ENCODE measurements around the gene KCNJ2. TPM values are rescaled to one million over a fixed set of nuclear protein-coding genes. Genes with fewer than 3 reads are reported as not detected.

KCNJ2 gene
- total RNA-seq, 3 donors from 2014 or later = 2.4 to 8.8 (median 6.6) TPM

GRCh38 chr17:70123193-70123592 is 46.1 kb upstream of the KCNJ2 start:
- TF ChIP-seq, protein P1, sequence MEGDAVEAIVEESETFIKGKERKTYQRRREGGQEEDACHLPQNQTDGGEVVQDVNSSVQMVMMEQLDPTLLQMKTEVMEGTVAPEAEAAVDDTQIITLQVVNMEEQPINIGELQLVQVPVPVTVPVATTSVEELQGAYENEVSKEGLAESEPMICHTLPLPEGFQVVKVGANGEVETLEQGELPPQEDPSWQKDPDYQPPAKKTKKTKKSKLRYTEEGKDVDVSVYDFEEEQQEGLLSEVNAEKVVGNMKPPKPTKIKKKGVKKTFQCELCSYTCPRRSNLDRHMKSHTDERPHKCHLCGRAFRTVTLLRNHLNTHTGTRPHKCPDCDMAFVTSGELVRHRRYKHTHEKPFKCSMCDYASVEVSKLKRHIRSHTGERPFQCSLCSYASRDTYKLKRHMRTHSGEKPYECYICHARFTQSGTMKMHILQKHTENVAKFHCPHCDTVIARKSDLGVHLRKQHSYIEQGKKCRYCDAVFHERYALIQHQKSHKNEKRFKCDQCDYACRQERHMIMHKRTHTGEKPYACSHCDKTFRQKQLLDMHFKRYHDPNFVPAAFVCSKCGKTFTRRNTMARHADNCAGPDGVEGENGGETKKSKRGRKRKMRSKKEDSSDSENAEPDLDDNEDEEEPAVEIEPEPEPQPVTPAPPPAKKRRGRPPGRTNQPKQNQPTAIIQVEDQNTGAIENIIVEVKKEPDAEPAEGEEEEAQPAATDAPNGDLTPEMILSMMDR (IDR thresholded peaks at IDR 0.05) = no peak
- TF ChIP-seq POLR2A (IDR thresholded peaks at IDR 0.05) (no peak), POLR2AphosphoS5 (IDR thresholded peaks at IDR 0.05) (no peak)
- no peak for DNase-seq (ENCODE audit: low spot score in 2 of 2)
- Histone ChIP-seq H3K4me3 (no peak overlapping the region), H3K9me3 (peaks cover 0 to 7% of the 10 kb centered on the region in 2 donors), H3K36me3 (no peaks in the 10 kb centered on the region), H3K4me1 (no peaks in the 10 kb centered on the region), H3K27me3 (no peaks in the 10 kb centered on the region), H3K27ac (no peak overlapping the region)
- intact Hi-C loops (cut with DNase I; ENCODE audit: low total_unique reads) = no loop called here

GRCh38 chr17:70124723-70125122 is 44.6 kb upstream of the KCNJ2 start:
- H3K36me3 ChIP-seq = no peaks in the 10 kb centered on the region
- no peaks in the 10 kb centered on the region for H3K4me1 ChIP-seq
- TF ChIP-seq, protein P1 (IDR thresholded peaks at IDR 0.05) = no peak
- H3K27ac ChIP-seq = no peak overlapping the region
- DNase-seq (ENCODE audit: low spot score in 2 of 2) = no peak
- H3K27me3 ChIP-seq = no peaks in the 10 kb centered on the region
- intact Hi-C loops (cut with DNase I; ENCODE audit: low total_unique reads) = no loop called here
- H3K4me3 ChIP-seq = no peak overlapping the region
- H3K9me3 ChIP-seq = peaks cover 0 to under 1% of the 10 kb centered on the region in 2 donors

- Histone ChIP-seq H3K4me1 (peaks cover 0 to 5% of the 10 kb centered on the region in 2 donors), H3K4me3 (no peak overlapping the region), H3K27ac (peak overlapping the region in 1 of 2 donors; percentile 40), H3K27me3 (no peaks in the 10 kb centered on the region), H3K9me3 (no peaks in the 10 kb centered on the region), H3K36me3 (no peaks in the 10 kb centered on the region)
- TF ChIP-seq POLR2AphosphoS5 (IDR thresholded peaks at IDR 0.05) (no peak), POLR2A (IDR thresholded peaks at IDR 0.05) (no peak)
- TF ChIP-seq, protein P1 (IDR thresholded peaks at IDR 0.05) = no peak
- intact Hi-C loops (cut with DNase I; ENCODE audit: low total_unique reads) = no loop called here
- DNase-seq (ENCODE audit: low spot score in 2 of 2) = peak in 1 of 2 donors; percentile 47
Observed at GRCh38 chr17:70127221-70127873, 42.0 kb upstream of the KCNJ2 start.

GRCh38 chr17:70128727-70129238 is 40.5 kb upstream of the KCNJ2 start:
- Histone ChIP-seq H3K27me3 (peaks cover 0 to 3% of the 10 kb centered on the region in 2 donors), H3K4me1 (peaks cover 0 to 5% of the 10 kb centered on the region in 2 donors), H3K9me3 (no peaks in the 10 kb centered on the region), H3K4me3 (no peak overlapping the region), H3K27ac (no peak overlapping the region), H3K36me3 (no peaks in the 10 kb centered on the region)
- intact Hi-C loops (cut with DNase I; ENCODE audit: low total_unique reads) = no loop called here
- DNase-seq (ENCODE audit: low spot score in 2 of 2) = no peak
- TF ChIP-seq, protein P1 (IDR thresholded peaks at IDR 0.05) = no peak
- TF ChIP-seq POLR2A (IDR thresholded peaks at IDR 0.05) (no peak), POLR2AphosphoS5 (IDR thresholded peaks at IDR 0.05) (no peak)

DNA sequence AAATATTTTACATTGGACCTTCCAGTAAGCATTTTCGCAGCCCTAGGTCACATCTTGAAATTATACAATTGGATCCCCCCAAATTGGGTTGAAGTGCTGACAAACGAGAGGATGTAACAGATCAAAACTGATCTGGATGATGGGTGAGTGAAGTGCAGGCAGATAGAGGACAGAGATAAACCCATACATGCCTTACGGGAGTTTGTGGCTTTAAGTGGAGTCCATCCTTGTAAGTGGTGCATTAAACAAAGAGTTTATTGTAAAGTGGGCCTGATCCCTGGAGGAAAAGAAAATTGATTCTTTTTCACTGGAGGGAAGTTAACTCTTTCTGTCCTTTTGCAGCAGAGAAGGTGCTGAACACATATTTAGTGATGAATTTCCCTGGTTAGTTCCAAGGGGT is 39.0 kb upstream of the KCNJ2 start:
- TF ChIP-seq POLR2AphosphoS5 (IDR thresholded peaks at IDR 0.05) (no peak), POLR2A (IDR thresholded peaks at IDR 0.05) (no peak)
- TF ChIP-seq, protein P1 (IDR thresholded peaks at IDR 0.05) = no peak
- intact Hi-C loops (cut with DNase I; ENCODE audit: low total_unique reads) = no loop called here
- Histone ChIP-seq H3K27ac (peak overlapping the region in 1 of 2 donors; percentile 1), H3K27me3 (peaks cover 0 to 3% of the 10 kb centered on the region in 2 donors), H3K4me3 (no peak overlapping the region), H3K4me1 (peaks cover 0 to 5% of the 10 kb centered on the region in 2 donors), H3K9me3 (no peaks in the 10 kb centered on the region), H3K36me3 (no peaks in the 10 kb centered on the region)
- no peak for DNase-seq (ENCODE audit: low spot score in 2 of 2)
